Measurements from ENCODE around the gene ADRA2B.
"Not testable (repeated sequence)": the region's sequence is repeated elsewhere in the genome, so short reads cannot be mapped to it uniquely, and the experiment has no call there.

ADRA2B gene

GRCh38 chr2:96150007-96150640 is 33.8 kb upstream of the ADRA2B start:
- no peak for DNase-seq

GRCh38 chr2:96148410-96149217 is 32.2 kb upstream of the ADRA2B start:
- peak; percentile 11 to 17 for DNase-seq

- no peak for DNase-seq
Observed at GRCh38 chr2:96147593-96148201, 31.3 kb upstream of the ADRA2B start.

- DNase-seq: no peak
Observed at GRCh38 chr2:96146881-96147592, 30.7 kb upstream of the ADRA2B start.

- DNase-seq: no peak
Observed at GRCh38 chr2:96146153-96146880, 29.9 kb upstream of the ADRA2B start.

GRCh38 chr2:96145848-96146152 is 29.4 kb upstream of the ADRA2B start:
- no peak for DNase-seq

GRCh38 chr2:96145036-96145847 is 28.9 kb upstream of the ADRA2B start, which contains the start of gene DUSP2:
Gene DUSP2, minus strand, starts transcription at chr2:96145440. Its CDS starts 86 bp downstream, at chr2:96145354.
- peak in 1 of 2 experiments; percentile 69 for DNase-seq

GRCh38 chr2:96144481-96145035 is 28.2 kb upstream of the ADRA2B start:
- DNase-seq: no peak

- DNase-seq: peak in 1 of 2 experiments; percentile 14
Observed at GRCh38 chr2:96143848-96144480, 27.6 kb upstream of the ADRA2B start.

GRCh38 chr2:96143231-96143847 is 27.0 kb upstream of the ADRA2B start:
- DNase-seq: no peak

GRCh38 chr2:96142217-96143113 is 26.1 kb upstream of the ADRA2B start:
- DNase-seq: no peak

- not testable (repeated sequence) for DNase-seq
Observed at GRCh38 chr2:96141624-96141967, 25.2 kb upstream of the ADRA2B start.

GRCh38 chr2:96140941-96141623 is 24.7 kb upstream of the ADRA2B start:
- no peak for DNase-seq

GRCh38 chr2:96139181-96139758 is 22.9 kb upstream of the ADRA2B start:
- DNase-seq: no peak

GRCh38 chr2:96138179-96139145 is 22.1 kb upstream of the ADRA2B start, which contains the start of gene ASTL:
Gene ASTL, minus strand, starts transcription at chr2:96138502. Its CDS starts 66 bp downstream, at chr2:96138436.
- peak in 1 of 2 experiments; percentile 26 for DNase-seq

- no peak for DNase-seq
Observed at GRCh38 chr2:96137321-96138178, 21.2 kb upstream of the ADRA2B start.

Data from NCI-H446 (cell line).